Osteoblast (primary cell): ENCODE results near the gene OR10H3. TPM values are rescaled to one million over a fixed set of nuclear protein-coding genes. Genes with fewer than 3 reads are reported as not detected.

Experiments used
- DNase-seq: peaks from one replicate; pipeline ENCODE4 v3.0.0; 2011; ENCODE audit warnings: low spot score, mixed read lengths; ENCODE audit not compliant: insufficient read length; ENCODE audit errors: missing footprints
- H2AFZ ChIP-seq: 2 replicates; pipeline ENCODE4 v1.6.0; 2011; ENCODE audit warnings: mild to moderate bottlenecking, low read length
- H3K27ac ChIP-seq: 2 replicates; pipeline ENCODE4 v1.5.1; 2011; ENCODE audit warnings: mild to moderate bottlenecking, low read depth, low read length, moderate library complexity
- H3K27me3 ChIP-seq: 2 replicates; pipeline ENCODE4 v1.6.0; 2012; ENCODE audit warnings: mild to moderate bottlenecking, control low read depth, inconsistent platforms, low read length, moderate library complexity; ENCODE audit not compliant: insufficient read depth
- H3K36me3 ChIP-seq: 2 replicates; pipeline ENCODE4 v1.5.1; 2011; ENCODE audit warnings: mild to moderate bottlenecking, low read length, control low read depth, moderate library complexity; ENCODE audit not compliant: insufficient read depth
- H3K4me1 ChIP-seq: 2 replicates; pipeline ENCODE4 v1.5.1; 2011; ENCODE audit warnings: mild to moderate bottlenecking, low read length, control low read depth, moderate library complexity; ENCODE audit not compliant: insufficient read depth
- H3K4me2 ChIP-seq: 2 replicates; pipeline ENCODE4 v1.6.0; 2011; ENCODE audit warnings: mild to moderate bottlenecking, low read length; ENCODE audit not compliant: insufficient read depth
- H3K4me3 ChIP-seq: fragments of 200-600 bp; sonication (generic); 3 replicates; pipeline ENCODE4 v1.5.1; 2012; ENCODE audit warnings: mild to moderate bottlenecking, low read length, inconsistent platforms; ENCODE audit not compliant: insufficient read depth
- H3K79me2 ChIP-seq: 2 replicates; pipeline ENCODE4 v1.6.0; 2012; ENCODE audit warnings: mild to moderate bottlenecking, low read length, control low read depth, inconsistent platforms; ENCODE audit not compliant: insufficient read depth
- H3K9me3 ChIP-seq: 2 replicates; pipeline ENCODE4 v1.5.1; 2011; ENCODE audit warnings: low read depth, low read length, control low read depth
- H4K20me1 ChIP-seq: 2 replicates; pipeline ENCODE4 v1.6.0; 2012; ENCODE audit warnings: mild to moderate bottlenecking, low read length, control low read depth; ENCODE audit not compliant: insufficient read depth
- total RNA-seq: library from RNA; depleted of rRNA; stranded (reverse); fragments of >200 nt; gene quantifications from 2 replicates; pipeline ENCODE4 v1.2.3, GENCODE V29; 2012
- TF ChIP-seq, protein P1 (sequence below): IDR thresholded peaks from 2 replicates; pipeline ENCODE4 v1.5.1; 2011; ENCODE audit warnings: mild to moderate bottlenecking, low read depth, low read length, moderate library complexity; ENCODE audit errors: extremely low read depth

The OR10H3 gene
- total RNA-seq, 1 donor, result not detected

DNA sequence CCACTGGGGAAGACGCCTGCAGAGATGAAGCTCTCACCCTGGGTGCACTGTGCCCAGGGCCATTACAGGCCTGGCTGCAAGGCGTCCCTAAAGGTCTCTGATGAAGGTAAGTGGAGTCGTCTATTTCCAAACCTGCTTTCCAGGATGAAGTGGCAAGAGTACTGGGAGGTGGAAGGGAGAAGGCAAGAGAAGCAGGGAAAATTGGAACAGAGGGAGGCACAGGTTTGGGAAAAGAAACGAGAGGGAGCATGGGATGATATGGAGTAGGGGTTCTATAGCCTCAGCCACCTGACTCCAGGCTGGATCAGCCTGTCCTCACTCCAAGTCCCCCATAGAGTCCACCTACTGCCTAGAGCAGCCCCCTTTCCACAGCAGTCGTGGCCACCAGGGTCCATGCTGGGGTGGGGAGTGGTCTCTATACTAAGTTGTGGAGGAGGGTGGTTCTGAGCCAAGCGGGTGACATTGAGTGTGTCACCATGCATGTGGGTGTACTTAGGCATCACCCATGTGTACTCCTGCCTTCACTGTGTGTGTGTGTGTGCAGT is 49.9 kb downstream of the OR10H3 start, which contains the start of gene OR10H5:
TSS of gene OR10H5 (plus strand) at position 51 of the 545 bp plus-strand sequence. CDS start 6,388 bp downstream, outside the sequence.
- Histone ChIP-seq H3K27me3 (no peaks in the 10 kb centered on the region), H3K79me2 (no peaks in the 10 kb centered on the region), H3K27ac (no peak within 1 kb of the TSS), H3K9me3 (no peaks in the 10 kb centered on the region), H2AFZ (no peak within 1 kb of the TSS), H3K4me2 (no peak within 1 kb of the TSS), H3K4me1 (no peaks in the 10 kb centered on the region), H3K4me3 (no peak within 1 kb of the TSS), H3K36me3 (no peaks in the 10 kb centered on the region), H4K20me1 (no peaks in the 10 kb centered on the region)
- peak; percentile 50 for DNase-seq
- TF ChIP-seq, protein P1, sequence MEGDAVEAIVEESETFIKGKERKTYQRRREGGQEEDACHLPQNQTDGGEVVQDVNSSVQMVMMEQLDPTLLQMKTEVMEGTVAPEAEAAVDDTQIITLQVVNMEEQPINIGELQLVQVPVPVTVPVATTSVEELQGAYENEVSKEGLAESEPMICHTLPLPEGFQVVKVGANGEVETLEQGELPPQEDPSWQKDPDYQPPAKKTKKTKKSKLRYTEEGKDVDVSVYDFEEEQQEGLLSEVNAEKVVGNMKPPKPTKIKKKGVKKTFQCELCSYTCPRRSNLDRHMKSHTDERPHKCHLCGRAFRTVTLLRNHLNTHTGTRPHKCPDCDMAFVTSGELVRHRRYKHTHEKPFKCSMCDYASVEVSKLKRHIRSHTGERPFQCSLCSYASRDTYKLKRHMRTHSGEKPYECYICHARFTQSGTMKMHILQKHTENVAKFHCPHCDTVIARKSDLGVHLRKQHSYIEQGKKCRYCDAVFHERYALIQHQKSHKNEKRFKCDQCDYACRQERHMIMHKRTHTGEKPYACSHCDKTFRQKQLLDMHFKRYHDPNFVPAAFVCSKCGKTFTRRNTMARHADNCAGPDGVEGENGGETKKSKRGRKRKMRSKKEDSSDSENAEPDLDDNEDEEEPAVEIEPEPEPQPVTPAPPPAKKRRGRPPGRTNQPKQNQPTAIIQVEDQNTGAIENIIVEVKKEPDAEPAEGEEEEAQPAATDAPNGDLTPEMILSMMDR, result no peak

GRCh38 chr19:15788594-15789270 is 50.9 kb downstream of the OR10H3 start:
- DNase-seq, result no peak
- Histone ChIP-seq H3K9me3 (no peaks in the 10 kb centered on the region), H3K27me3 (no peaks in the 10 kb centered on the region), H3K27ac (no peak overlapping the region), H4K20me1 (no peaks in the 10 kb centered on the region), H3K79me2 (no peaks in the 10 kb centered on the region), H3K4me3 (no peak overlapping the region), H2AFZ (no peak overlapping the region), H3K4me1 (no peaks in the 10 kb centered on the region), H3K4me2 (no peak overlapping the region), H3K36me3 (no peaks in the 10 kb centered on the region)
- TF ChIP-seq, protein P1, result no peak

GRCh38 chr19:15790096-15790495 is 52.3 kb downstream of the OR10H3 start:
- H3K4me3 ChIP-seq, result no peak overlapping the region
- H3K4me1 ChIP-seq, result no peaks in the 10 kb centered on the region
- no peak overlapping the region for H2AFZ ChIP-seq
- no peaks in the 10 kb centered on the region for H3K9me3 ChIP-seq
- no peaks in the 10 kb centered on the region for H3K27me3 ChIP-seq
- no peak overlapping the region for H3K4me2 ChIP-seq
- DNase-seq, result no peak
- H3K27ac ChIP-seq, result no peak overlapping the region
- no peaks in the 10 kb centered on the region for H4K20me1 ChIP-seq
- TF ChIP-seq, protein P1, result no peak
- H3K36me3 ChIP-seq, result no peaks in the 10 kb centered on the region
- no peaks in the 10 kb centered on the region for H3K79me2 ChIP-seq

Other genes starting within 250 kb of the OR10H3 start
- not detected in 2 replicates for gene CYP4F22, start 229.5 kb upstream of the OR10H3 start, total RNA-seq
- gene CYP4F8, start 122.8 kb upstream of the OR10H3 start, total RNA-seq, result not detected in 2 replicates
- not detected in 2 replicates for gene CYP4F3, start 97.1 kb upstream of the OR10H3 start, total RNA-seq
- not detected in 2 replicates for gene CYP4F12, start 64.9 kb upstream of the OR10H3 start, total RNA-seq
- not detected in 2 replicates for gene OR10H2, start 10.0 kb upstream of the OR10H3 start, total RNA-seq
- gene OR10H5, start 49.7 kb downstream of the OR10H3 start, total RNA-seq, result not detected in 2 replicates
- gene OR10H1, start 77.7 kb downstream of the OR10H3 start, total RNA-seq, result not detected in 2 replicates
- gene CYP4F2, start 160.1 kb downstream of the OR10H3 start, total RNA-seq, result not detected in 2 replicates
- not detected in 2 replicates for gene CYP4F11, start 196.5 kb downstream of the OR10H3 start, total RNA-seq
- gene OR10H4, start 211.0 kb downstream of the OR10H3 start, total RNA-seq, result not detected in 2 replicates